HUES48 (cell line): ENCODE measurements around the gene PCED1B.
"Not testable (repeated sequence)": the region's sequence is repeated elsewhere in the genome, so short reads cannot be mapped to it uniquely, and the experiment has no call there.

ENCODE experiments used
- H3K27ac ChIP-seq: one replicate; pipeline ENCODE4 v1.7.0; 2013; ENCODE audit warnings: low read depth, low read length, inconsistent platforms
- H3K27me3 ChIP-seq: 2 replicates; pipeline ENCODE4 v1.6.1; 2013; ENCODE audit warnings: mild to moderate bottlenecking, low read length; ENCODE audit not compliant: control insufficient read depth, insufficient read depth
- H3K36me3 ChIP-seq: 2 replicates; pipeline ENCODE4 v1.6.1; 2013; ENCODE audit warnings: low read length; ENCODE audit not compliant: control insufficient read depth, insufficient read depth
- H3K4me1 ChIP-seq: 2 replicates; pipeline ENCODE4 v1.6.1; 2013; ENCODE audit warnings: mild to moderate bottlenecking, low read length; ENCODE audit not compliant: control insufficient read depth, insufficient read depth
- H3K4me3 ChIP-seq: 2 replicates; pipeline ENCODE4 v1.5.1; 2013; ENCODE audit warnings: mild to moderate bottlenecking, low read depth, low read length
- H3K9ac ChIP-seq: 2 replicates; pipeline ENCODE4 v1.6.1; 2013; ENCODE audit warnings: mild to moderate bottlenecking, low read depth, low read length, moderate library complexity
- H3K9me3 ChIP-seq: 2 replicates; pipeline ENCODE4 v1.6.1; 2013; ENCODE audit warnings: low read length; ENCODE audit not compliant: control insufficient read depth, insufficient read depth

The PCED1B gene

GRCh38 chr12:47041327-47041726 is 38.1 kb upstream of the PCED1B start:
- no peak overlapping the region for H3K9ac ChIP-seq
- no peak overlapping the region for H3K27ac ChIP-seq
- H3K36me3 ChIP-seq = no peaks in the 10 kb centered on the region
- no peak overlapping the region for H3K4me3 ChIP-seq
- H3K27me3 ChIP-seq = no peaks in the 10 kb centered on the region
- H3K4me1 ChIP-seq = no peaks in the 10 kb centered on the region
- H3K9me3 ChIP-seq = no peaks in the 10 kb centered on the region

- H3K9ac ChIP-seq = no peak overlapping the region
- H3K27ac ChIP-seq = no peak overlapping the region
- H3K27me3 ChIP-seq = no peaks in the 10 kb centered on the region
- no peaks in the 10 kb centered on the region for H3K4me1 ChIP-seq
- peaks cover 16% of the 10 kb centered on the region for H3K9me3 ChIP-seq
- no peak overlapping the region for H3K4me3 ChIP-seq
- no peaks in the 10 kb centered on the region for H3K36me3 ChIP-seq
These were observed 30.9 kb upstream of the PCED1B start for GRCh38 chr12:47048541-47048940.

GRCh38 chr12:47051291-47051690 is 28.1 kb upstream of the PCED1B start:
- not testable (repeated sequence) for H3K27ac ChIP-seq, H3K27me3 ChIP-seq, H3K9ac ChIP-seq, H3K4me1 ChIP-seq, H3K4me3 ChIP-seq, H3K36me3 ChIP-seq
- H3K9me3 ChIP-seq = peaks cover 24% of the 10 kb centered on the region

DNA sequence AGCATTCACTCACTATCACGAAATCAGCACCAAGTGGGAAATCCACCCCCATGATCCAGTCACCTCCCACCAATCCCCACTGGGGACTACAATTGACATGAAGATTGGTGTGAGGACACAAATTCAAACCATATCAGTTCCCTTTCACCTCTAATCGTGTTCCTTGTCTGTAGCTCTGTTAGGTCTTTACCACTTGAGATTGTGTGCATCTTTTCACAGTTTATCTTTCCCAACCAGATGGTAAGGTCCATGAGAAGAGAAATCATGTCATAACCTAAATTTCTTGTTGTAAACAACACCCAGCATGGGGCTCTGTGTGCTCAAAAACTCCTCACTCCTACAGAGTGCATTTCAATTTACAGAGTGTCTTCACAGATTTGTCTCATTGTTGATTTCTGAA is 27.1 kb upstream of the PCED1B start:
- H3K27ac ChIP-seq = no peak overlapping the region
- H3K4me1 ChIP-seq = no peaks in the 10 kb centered on the region
- H3K4me3 ChIP-seq = no peak overlapping the region
- no peaks in the 10 kb centered on the region for H3K27me3 ChIP-seq
- H3K9ac ChIP-seq = no peak overlapping the region
- peaks cover 30% of the 10 kb centered on the region for H3K9me3 ChIP-seq
- H3K36me3 ChIP-seq = no peaks in the 10 kb centered on the region

- Histone ChIP-seq H3K9ac (no peak overlapping the region), H3K27me3 (no peaks in the 10 kb centered on the region), H3K36me3 (no peaks in the 10 kb centered on the region), H3K9me3 (peaks cover 30% of the 10 kb centered on the region), H3K27ac (no peak overlapping the region), H3K4me1 (no peaks in the 10 kb centered on the region), H3K4me3 (no peak overlapping the region)
These were observed 25.5 kb upstream of the PCED1B start for GRCh38 chr12:47053961-47054360.

GRCh38 chr12:47054659-47055058 is 24.8 kb upstream of the PCED1B start:
- H3K4me3 ChIP-seq = no peak overlapping the region; the same call in 1 of the 2 replicates
- H3K9ac ChIP-seq = no peak overlapping the region

GRCh38 chr12:47055856-47056255 is 23.6 kb upstream of the PCED1B start:
- not testable (repeated sequence) for H3K27ac ChIP-seq, H3K9ac ChIP-seq, H3K27me3 ChIP-seq, H3K4me1 ChIP-seq, H3K4me3 ChIP-seq, H3K36me3 ChIP-seq
- peaks cover 25% of the 10 kb centered on the region for H3K9me3 ChIP-seq

More at GRCh38 chr12:47054659-47055058, 24.8 kb upstream of the PCED1B start:
- Histone ChIP-seq H3K9me3 (peaks cover 30% of the 10 kb centered on the region), H3K4me1 (no peaks in the 10 kb centered on the region), H3K36me3 (no peaks in the 10 kb centered on the region), H3K27me3 (no peaks in the 10 kb centered on the region), H3K27ac (no peak overlapping the region)

DNA sequence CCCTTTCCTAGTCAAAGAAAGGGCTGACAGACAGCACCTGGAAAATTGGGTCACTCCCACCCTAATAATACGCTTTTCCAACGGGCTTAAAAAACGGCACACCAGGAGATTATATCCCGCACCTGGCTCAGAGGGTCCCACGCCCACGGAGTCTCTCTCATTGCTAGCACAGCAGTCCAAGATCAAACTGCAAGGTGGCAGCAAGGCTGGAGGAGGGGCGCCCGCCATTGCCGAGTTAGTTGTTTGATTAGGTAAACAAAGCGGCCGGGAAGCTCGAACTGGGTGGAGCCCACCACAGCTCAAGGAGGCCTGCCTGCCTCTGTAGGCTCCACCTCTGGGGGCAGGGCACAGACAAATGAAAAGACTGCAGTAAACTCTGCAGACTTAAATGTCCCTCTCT is 22.5 kb upstream of the PCED1B start:
- peaks cover 20% of the 10 kb centered on the region for H3K9me3 ChIP-seq
- H3K36me3 ChIP-seq, H3K4me1 ChIP-seq, H3K27ac ChIP-seq, H3K4me3 ChIP-seq, H3K27me3 ChIP-seq, H3K9ac ChIP-seq: not testable (repeated sequence)

- peaks cover 14% of the 10 kb centered on the region for H3K9me3 ChIP-seq
- H3K27ac ChIP-seq, H3K9ac ChIP-seq, H3K4me3 ChIP-seq, H3K36me3 ChIP-seq, H3K4me1 ChIP-seq, H3K27me3 ChIP-seq: not testable (repeated sequence)
These were observed 20.8 kb upstream of the PCED1B start for GRCh38 chr12:47058640-47059039.

DNA sequence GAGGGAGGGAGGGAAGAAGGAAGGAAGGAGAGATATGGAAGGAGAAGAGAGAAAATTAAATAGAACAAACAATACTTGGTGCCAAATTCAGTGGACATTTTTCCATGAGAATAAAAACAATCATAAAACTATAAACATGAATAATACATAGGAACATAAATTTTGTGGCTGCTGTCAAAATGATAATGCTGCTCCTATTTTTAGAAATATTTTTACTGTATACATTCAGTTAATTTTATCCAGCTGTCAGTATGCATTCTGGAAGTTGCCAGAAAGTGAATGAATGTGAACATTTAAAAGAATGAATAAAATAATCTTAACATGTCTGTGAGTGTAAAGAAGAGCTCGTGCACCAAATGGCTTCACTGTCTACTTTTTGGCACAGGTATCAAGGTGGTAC is 13.9 kb upstream of the PCED1B start:
- Histone ChIP-seq H3K9ac (no peak overlapping the region), H3K27ac (no peak overlapping the region), H3K9me3 (no peaks in the 10 kb centered on the region), H3K36me3 (no peaks in the 10 kb centered on the region), H3K27me3 (no peaks in the 10 kb centered on the region), H3K4me3 (no peak overlapping the region), H3K4me1 (peaks cover 19% of the 10 kb centered on the region)

GRCh38 chr12:47066278-47067025 is 13.0 kb upstream of the PCED1B start:
- no peak overlapping the region for H3K9ac ChIP-seq

More at GRCh38 chr12:47066278-47067025, 13.0 kb upstream of the PCED1B start:
- Histone ChIP-seq H3K4me3 (no peak overlapping the region), H3K27ac (no peak overlapping the region), H3K36me3 (no peaks in the 10 kb centered on the region), H3K4me1 (peaks cover 19% of the 10 kb centered on the region), H3K9me3 (no peaks in the 10 kb centered on the region), H3K27me3 (no peaks in the 10 kb centered on the region)
